D341Med (cell line): ENCODE data around the gene MTUS2.

Experiments
- DNase-seq: peaks from one replicate; pipeline ENCODE4 v3.0.0; 2012; ENCODE audit warnings: low spot score

MTUS2 gene

DNA sequence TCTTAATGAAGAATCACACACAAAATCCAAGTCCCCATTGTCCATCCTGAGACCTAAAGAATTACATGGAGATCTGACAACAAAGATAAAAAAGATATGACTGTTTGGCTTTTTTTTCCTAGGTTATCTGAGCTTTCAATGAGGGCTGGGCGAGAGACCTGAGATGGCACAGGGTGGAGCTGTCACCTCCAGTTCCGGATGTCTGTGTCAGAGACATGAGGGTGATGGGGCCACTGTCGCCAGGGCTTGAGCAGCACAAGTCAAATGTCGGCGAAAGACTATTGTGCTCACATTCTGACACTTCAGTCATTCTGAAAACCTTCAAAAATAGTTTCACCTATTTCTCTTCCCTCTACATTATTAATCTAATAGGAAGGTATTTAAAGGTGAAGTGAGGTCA, 709.6 kb downstream of the MTUS2 start:
- DNase-seq: no peak

GRCh38 chr13:29530901-29531300, 710.8 kb downstream of the MTUS2 start:
- DNase-seq: no peak

- DNase-seq: no peak
These were observed 712.0 kb downstream of the MTUS2 start for GRCh38 chr13:29532116-29532515.

DNA sequence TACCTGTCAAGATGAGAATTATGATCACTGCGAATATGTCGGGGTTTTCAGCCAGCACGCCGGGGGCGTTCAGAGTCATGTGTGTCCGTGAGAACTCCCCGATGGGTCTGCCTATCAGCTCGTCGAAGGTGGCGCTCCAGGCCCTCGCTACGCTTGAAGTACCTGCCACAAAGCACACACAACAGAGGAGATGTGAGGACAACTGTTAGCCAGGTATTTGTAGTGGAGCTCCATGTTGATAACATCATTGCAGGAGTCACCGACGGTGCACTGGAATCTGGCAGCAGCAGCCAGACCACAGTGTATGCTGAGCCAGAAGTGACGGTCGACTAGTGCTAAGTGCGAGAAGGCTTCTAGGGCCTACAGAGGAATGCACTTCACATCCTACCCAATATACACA, 712.7 kb downstream of the MTUS2 start:
- DNase-seq: no peak

DNA sequence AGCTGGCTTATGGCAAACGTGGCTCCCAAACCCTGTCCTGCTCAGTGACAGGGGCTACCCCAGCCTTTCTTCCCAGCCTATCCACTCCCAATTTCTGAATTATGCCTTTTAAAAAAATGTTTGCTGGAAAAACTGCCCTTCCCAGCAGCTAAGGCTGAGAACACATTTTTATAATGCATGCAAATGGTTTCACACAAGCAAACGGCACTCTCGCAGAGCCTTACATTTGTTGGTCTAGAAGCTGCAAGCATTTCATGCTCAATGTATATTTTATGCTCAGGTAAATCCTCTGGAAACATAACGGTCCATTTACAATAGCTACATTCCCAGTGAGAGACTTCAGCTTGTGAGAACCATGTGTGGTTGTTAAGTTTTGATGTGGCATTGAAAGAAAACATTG, 713.9 kb downstream of the MTUS2 start:
- DNase-seq: no peak

DNA sequence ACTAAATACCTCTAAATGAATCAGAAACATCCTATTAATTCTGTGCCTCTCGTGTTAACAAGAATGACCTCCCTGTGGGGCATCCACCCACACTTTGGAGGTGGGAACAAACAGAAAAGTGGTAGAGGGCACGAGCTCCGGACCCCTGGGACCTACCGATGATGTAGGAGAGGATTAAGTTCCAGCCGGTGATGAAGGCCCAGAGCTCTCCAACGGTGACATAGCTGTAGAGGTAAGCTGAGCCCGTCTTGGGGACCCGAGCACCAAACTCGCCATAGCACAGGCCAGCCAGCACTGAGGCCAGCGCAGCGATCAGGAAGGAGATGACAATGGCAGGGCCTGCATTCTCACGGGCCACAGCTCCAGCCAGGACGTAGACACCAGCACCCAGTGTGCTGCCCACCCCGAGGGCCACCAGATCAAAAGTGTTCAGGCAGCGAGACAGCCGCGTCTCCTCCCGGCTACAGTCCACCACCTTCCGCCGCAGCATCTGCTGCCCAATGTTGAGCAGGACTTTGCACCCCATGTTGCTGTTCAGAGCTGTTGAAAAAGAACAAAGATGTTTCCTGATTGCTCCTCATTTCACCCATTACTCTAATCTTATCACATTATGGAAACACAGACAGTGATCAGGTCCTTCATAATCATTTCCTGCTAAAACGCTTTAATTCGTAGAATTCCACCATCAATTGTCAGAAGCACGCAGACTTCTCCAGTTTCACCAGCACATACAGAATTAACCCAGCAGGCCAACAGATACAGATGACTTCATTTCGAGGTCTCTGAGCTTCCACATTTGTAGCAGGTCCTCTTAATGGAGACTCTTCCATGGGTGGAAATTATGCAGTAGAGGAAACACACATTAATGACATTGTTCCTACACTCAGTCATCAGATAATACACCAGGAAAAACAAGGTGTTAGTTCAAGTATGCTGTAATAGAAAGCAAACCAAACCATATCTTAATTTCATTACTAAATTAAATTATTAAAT, 715.8 kb downstream of the MTUS2 start:
- DNase-seq: no peak

GRCh38 chr13:29536853-29537252, 716.7 kb downstream of the MTUS2 start:
- DNase-seq: no peak

GRCh38 chr13:29537736-29538651, 717.9 kb downstream of the MTUS2 start:
- DNase-seq: no peak

DNA sequence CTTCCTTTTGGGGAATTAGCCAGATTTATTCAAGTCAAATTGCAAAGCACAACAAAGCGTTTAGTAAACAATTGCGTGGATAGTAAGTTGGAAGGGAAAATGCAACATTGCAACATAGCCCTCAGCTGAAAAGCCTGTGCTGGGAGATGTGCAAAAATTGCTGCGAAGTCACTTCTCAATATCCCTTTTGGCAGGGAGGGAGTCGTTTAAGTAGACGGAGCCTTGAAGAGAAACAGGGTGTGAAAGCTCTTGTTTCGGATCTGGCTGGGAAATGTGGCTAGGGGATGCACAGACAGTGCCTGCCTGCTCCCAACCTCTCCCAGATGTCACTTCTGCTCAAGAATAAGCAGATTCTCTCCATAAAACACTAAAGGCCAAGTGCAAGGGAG, 718.5 kb downstream of the MTUS2 start:
- no peak for DNase-seq

GRCh38 chr13:29539856-29540255, 719.7 kb downstream of the MTUS2 start:
- DNase-seq: no peak

GRCh38 chr13:29540334-29540733, 720.2 kb downstream of the MTUS2 start:
- no peak for DNase-seq

DNA sequence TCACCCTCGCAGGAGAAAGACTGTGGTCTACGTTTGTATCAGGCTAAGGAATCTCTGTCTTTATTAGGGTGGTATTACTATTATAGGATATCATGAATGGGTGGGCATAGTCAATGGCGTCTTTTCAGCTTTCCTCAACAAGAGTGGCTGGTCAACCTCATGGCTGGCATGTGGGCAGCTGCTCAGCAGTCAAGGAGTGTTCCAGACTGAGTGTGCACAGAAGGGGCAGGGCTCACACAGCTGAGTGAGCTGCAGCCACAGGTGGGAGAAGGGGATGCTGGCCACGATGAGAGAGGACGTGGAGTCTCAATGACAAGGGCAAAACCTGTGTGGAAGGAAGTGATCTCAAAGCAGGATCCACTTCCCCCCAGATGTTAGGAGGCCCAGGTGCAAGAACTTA, 720.7 kb downstream of the MTUS2 start:
- no peak for DNase-seq

DNA sequence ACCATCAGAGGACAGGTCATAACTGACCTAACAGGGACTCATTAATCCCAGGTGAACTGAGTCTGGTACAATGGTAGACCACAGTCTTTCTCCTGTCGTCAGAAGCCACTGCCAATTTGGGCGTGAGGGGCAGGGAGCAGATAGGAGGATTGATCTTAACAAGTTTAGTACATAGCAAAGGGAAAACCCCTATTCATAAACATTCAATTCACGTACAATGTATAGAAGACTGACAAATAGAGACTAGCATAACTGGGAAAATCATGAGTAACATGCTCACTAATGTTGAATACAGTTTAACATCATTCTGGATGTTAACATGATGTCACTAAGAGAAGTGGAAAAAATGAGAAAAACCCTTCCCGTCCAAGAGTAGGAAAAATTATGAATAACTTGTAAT, 721.3 kb downstream of the MTUS2 start:
- DNase-seq: no peak

GRCh38 chr13:29542381-29542780, 722.2 kb downstream of the MTUS2 start:
- DNase-seq: no peak

GRCh38 chr13:29543230-29544215, 723.4 kb downstream of the MTUS2 start:
- no peak for DNase-seq

DNA sequence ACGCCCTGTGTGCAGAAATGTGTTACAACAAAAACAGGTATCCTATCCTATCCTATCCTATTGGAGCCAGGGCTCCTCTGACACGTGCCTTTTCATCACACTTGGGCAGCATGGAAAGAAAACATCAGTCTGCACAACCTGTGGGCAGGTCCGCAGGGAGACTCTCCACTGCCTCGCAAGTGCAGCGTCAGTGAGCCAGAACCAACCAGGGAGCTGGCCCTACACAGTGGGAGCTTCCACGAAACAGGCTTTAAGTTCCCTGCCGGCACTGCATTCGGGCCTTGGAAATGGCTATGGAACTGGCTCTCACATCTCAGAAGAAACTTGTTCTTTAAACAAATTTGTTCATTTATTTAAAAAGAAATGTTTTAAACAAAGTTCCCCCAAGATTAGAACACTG, 725.8 kb downstream of the MTUS2 start:
- DNase-seq: no peak

- no peak for DNase-seq
These were observed 726.5 kb downstream of the MTUS2 start for GRCh38 chr13:29546662-29547061.

DNA sequence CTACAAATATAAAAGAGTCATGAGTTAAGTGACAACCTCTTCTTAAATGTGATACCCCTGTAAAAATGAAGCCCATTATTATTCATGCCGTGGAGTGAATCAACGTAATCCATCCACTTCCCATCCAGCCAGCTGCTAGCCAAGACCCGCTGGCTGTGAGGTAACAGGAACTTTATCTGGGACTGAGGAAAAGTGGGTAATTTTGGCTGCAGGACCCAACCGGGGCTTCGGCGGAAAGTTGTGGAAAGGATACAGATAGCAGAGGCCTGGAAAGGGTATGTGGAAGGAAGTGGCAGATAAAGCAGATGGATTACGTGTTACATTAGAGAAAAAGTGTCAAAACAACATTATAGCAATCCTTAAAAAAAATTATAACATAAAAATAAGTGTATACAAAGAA, 727.0 kb downstream of the MTUS2 start:
- no peak for DNase-seq

DNA sequence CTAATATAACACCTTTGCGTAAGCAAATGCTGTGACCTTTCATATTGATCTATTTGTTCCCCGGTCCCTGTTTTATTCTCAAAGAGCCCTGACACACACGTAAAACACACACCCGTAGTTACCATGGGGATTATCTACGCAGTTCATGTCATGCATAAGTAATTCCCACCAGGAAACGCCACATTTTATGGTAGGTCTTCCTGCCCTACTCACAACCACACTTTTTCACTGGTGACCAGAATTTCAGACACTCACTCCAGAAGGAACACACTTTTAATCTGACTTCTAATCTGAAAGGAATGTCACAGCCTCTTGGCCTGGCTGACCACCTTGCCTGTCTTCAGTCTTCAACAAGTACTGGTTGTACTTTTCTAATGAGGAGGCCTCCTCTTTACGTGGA, 728.6 kb downstream of the MTUS2 start:
- no peak for DNase-seq

GRCh38 chr13:29550430-29550988, 730.4 kb downstream of the MTUS2 start:
- DNase-seq: no peak

GRCh38 chr13:29551214-29551613, 731.1 kb downstream of the MTUS2 start:
- DNase-seq: no peak
